Subcutaneous adipose tissue (tissue), 4 donors: ENCODE measurements around the gene TSEN54. TPM values are rescaled to one million over a fixed set of nuclear protein-coding genes. Genes with fewer than 3 reads are reported as not detected.

Source experiments
- total RNA-seq, 4 donors: library from RNA; depleted of rRNA; stranded (reverse); fragments of >200 nt; gene quantifications; one replicate each; pipeline ENCODE4 v1.1.0, GENCODE V29; 2016
- TF ChIP-seq, protein P1 (sequence below): fragments of 450-650 bp; IDR thresholded peaks from one replicate; pipeline ENCODE4 v1.5.1; 2016; ENCODE audit warnings: low read depth, mild to moderate bottlenecking, control low read depth, antibody characterized with exemption, moderate library complexity

Gene TSEN54
- total RNA-seq, 4 donors from 2014 or later = 9.5 to 23.8 (median 17.3) TPM

GRCh38 chr17:75544250-75544649, 27.9 kb downstream of the TSEN54 start:
- TF ChIP-seq, protein P1, sequence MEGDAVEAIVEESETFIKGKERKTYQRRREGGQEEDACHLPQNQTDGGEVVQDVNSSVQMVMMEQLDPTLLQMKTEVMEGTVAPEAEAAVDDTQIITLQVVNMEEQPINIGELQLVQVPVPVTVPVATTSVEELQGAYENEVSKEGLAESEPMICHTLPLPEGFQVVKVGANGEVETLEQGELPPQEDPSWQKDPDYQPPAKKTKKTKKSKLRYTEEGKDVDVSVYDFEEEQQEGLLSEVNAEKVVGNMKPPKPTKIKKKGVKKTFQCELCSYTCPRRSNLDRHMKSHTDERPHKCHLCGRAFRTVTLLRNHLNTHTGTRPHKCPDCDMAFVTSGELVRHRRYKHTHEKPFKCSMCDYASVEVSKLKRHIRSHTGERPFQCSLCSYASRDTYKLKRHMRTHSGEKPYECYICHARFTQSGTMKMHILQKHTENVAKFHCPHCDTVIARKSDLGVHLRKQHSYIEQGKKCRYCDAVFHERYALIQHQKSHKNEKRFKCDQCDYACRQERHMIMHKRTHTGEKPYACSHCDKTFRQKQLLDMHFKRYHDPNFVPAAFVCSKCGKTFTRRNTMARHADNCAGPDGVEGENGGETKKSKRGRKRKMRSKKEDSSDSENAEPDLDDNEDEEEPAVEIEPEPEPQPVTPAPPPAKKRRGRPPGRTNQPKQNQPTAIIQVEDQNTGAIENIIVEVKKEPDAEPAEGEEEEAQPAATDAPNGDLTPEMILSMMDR = no peak

DNA sequence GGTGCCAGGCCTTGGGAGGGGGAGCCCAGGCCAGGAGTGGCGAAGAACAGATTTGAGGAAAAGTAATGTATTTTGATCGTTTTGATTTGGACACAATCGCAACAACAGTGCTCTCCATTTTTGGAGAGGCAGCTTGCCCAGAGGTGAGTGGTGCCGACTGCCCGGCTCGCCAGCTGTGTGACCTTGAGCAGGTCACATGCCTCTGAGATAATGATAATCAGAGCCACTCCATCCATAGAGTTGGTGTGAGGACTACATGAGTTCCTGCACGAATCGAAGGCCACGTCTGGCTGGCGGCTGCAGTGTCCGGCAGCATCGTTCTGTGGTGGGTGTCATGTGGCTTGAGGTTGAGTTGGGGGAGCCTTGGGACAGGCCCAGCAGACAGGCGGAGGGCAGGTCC, 29.9 kb downstream of the TSEN54 start:
- TF ChIP-seq, protein P1 = no peak

DNA sequence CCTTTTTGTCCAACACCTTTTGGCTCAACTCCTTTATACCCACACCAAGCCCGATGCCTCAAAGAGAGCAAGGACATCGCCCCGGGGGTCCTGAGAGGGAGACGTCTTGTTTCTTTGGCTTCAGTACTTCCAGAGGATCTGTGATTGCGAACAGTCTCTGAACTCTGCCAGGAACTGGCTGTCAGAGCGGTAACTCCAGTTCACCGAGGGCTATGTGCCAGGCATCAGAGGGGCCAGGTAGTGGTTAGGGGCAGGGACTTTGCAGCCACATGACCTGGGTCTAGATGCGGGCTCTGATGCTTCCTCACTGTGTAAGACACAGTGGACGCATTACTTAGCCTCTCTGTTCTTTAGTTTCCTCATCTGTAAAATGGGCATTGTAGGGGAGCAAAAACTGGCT, 30.8 kb downstream of the TSEN54 start:
- TF ChIP-seq, protein P1 = no peak

- TF ChIP-seq, protein P1 = no peak
Observed at GRCh38 chr17:75548813-75549212, 32.5 kb downstream of the TSEN54 start.

DNA sequence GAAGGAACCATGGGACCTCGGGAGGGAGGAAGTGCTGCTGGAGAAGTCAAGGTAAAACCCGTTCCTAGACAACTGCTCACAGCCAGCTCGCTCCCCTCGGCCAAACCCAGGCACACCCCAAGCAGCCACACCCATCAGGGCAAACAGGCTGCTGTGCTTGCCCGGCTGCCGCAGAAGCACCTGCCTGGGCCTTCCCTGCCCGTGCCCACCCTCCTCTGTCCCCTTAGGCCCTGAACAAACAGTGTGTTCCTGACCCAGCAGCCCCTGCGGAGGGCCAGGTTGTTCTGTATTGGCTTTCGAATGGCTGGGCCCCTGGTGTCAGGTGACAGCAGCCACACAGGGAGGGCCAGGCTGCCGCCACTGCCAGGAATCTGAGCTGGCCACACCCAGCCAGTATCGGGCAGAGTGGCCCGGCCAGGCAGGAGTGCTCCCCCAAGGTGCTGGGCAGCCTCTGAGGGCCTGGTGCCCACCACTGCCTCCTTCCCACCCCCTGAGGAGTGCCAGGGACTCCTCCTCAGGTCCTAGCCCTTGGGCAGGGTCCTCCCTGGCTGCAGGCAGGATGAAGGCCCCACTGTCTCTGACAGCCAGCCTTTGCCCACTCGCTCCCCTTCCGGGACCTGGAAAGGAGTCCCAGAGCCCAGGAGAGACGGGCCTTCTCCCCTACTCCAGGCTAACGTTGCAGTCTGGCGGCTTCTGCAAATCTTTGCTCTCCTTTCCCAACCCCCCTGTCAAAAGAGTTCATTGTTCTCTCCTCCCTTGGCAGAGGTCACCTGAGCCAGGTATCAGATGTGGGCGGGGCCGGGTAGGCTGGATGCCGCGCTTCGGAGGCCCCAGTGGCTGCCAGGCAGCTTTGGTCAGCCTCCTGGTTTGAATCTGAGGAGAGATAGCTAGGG, 33.2 kb downstream of the TSEN54 start:
- TF ChIP-seq, protein P1 = no peak

- TF ChIP-seq, protein P1 = no peak
Observed at GRCh38 chr17:75550139-75550465, 33.8 kb downstream of the TSEN54 start.

DNA sequence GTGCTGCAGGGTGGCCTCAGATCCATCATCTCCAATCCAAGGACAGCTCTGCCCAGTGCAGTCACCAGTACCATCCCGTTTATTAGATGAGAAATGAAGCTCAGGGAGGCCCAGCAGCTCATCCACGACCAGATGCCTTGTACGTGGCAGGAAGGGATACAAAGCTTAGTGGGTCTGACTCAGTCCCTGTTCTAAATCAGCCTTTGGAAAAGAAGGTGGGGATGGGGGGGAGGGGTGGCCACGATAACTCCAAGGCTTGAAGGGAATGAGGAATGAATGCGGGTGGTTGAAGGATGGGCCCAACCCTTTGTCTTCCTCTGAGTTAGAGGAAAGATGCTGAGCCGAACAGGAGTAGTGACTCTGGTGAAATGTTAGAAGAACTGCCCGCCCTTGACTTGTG, 34.9 kb downstream of the TSEN54 start:
- TF ChIP-seq, protein P1 = no peak
